Stimulated activated CD8-positive, alpha-beta memory T cell treated with anti-CD3 and anti-CD28 coated beads, Interleukin-2, amount 100 ng/mL, for 48 hours (primary cell): ENCODE results near the gene MYO16.

Source experiments
- DNase-seq, 2 donors: peaks; one replicate each; pipeline ENCODE4 v3.0.0-alpha.2; 2020; ENCODE audit warnings: low read depth in 2 of 2

MYO16 gene

GRCh38 chr13:108795841-108796240 lies 166.4 kb downstream of the MYO16 start:
- DNase-seq = no peak

GRCh38 chr13:108797354-108797753 lies 167.9 kb downstream of the MYO16 start:
- DNase-seq = no peak

- DNase-seq = no peak
These were observed 178.4 kb downstream of the MYO16 start for GRCh38 chr13:108807841-108808240.

- DNase-seq = no peak
These were observed 182.8 kb downstream of the MYO16 start for GRCh38 chr13:108812165-108812564.

GRCh38 chr13:108812661-108813060 lies 183.2 kb downstream of the MYO16 start:
- no peak for DNase-seq

- DNase-seq = no peak
These were observed 184.3 kb downstream of the MYO16 start for GRCh38 chr13:108813587-108814170.

GRCh38 chr13:108816375-108816774 lies 187.0 kb downstream of the MYO16 start:
- no peak for DNase-seq

GRCh38 chr13:108827646-108828045 lies 198.2 kb downstream of the MYO16 start:
- DNase-seq = no peak

GRCh38 chr13:108828086-108828815 lies 198.8 kb downstream of the MYO16 start:
- DNase-seq = no peak

GRCh38 chr13:108830916-108831315 lies 201.5 kb downstream of the MYO16 start:
- DNase-seq = no peak

GRCh38 chr13:108833531-108833930 lies 204.1 kb downstream of the MYO16 start:
- no peak for DNase-seq

- DNase-seq = no peak
These were observed 204.8 kb downstream of the MYO16 start for GRCh38 chr13:108834193-108834592.

- DNase-seq = no peak
These were observed 205.7 kb downstream of the MYO16 start for GRCh38 chr13:108835083-108835482.

- no peak for DNase-seq
These were observed 221.3 kb downstream of the MYO16 start for GRCh38 chr13:108850691-108851090.

- no peak for DNase-seq
These were observed 222.2 kb downstream of the MYO16 start for GRCh38 chr13:108851660-108852059.

- DNase-seq = no peak
These were observed 223.6 kb downstream of the MYO16 start for GRCh38 chr13:108853031-108853430.

- DNase-seq = no peak
These were observed 226.5 kb downstream of the MYO16 start for GRCh38 chr13:108855737-108856387.

GRCh38 chr13:108858676-108859075 lies 229.3 kb downstream of the MYO16 start:
- DNase-seq = no peak

GRCh38 chr13:108859197-108860012 lies 230.0 kb downstream of the MYO16 start:
- DNase-seq = no peak

- DNase-seq = no peak
These were observed 231.0 kb downstream of the MYO16 start for GRCh38 chr13:108860418-108860817.

GRCh38 chr13:108877300-108877699 lies 247.9 kb downstream of the MYO16 start:
- no peak for DNase-seq

- no peak for DNase-seq
These were observed 249.3 kb downstream of the MYO16 start for GRCh38 chr13:108878732-108879131.
